Nephron (organoid): ENCODE measurements around the gene NR1I2.

Experiments used
- H3K27ac Mint-ChIP-seq, 3 experiments: 2 replicates each; pipeline ENCODE4 v1.8.0; 2020; ENCODE audit warnings: mixed read lengths in 3 of 3, mild to moderate bottlenecking in 2 of 3, moderate library complexity in 1 of 3
- H3K27me3 Mint-ChIP-seq: 2 replicates; pipeline ENCODE4 v1.8.0; 2021; ENCODE audit warnings: low read depth, mild to moderate bottlenecking, moderate library complexity, mixed read lengths
- H3K36me3 Mint-ChIP-seq: 2 replicates; pipeline ENCODE4 v1.8.0; 2020; ENCODE audit warnings: low read depth, mixed read lengths
- H3K4me1 Mint-ChIP-seq: 2 replicates; pipeline ENCODE4 v1.8.0; 2020; ENCODE audit warnings: mixed read lengths
- H3K4me3 Mint-ChIP-seq, 3 experiments: 2 replicates each; pipeline ENCODE4 v1.8.0; 2020; ENCODE audit warnings: mild to moderate bottlenecking in 3 of 3, mixed read lengths in 3 of 3, moderate library complexity in 2 of 3
- H3K9me3 Mint-ChIP-seq: 2 replicates; pipeline ENCODE4 v1.8.0; 2020; ENCODE audit warnings: mixed read lengths
- CTCF ChIP-seq, 3 experiments: fragments of 200-600 bp; sonication (generic); IDR thresholded peaks; one replicate each; pipeline ENCODE4 v1.5.0; 2021; ENCODE audit warnings: antibody characterized with exemption in 3 of 3; ENCODE audit not compliant: unreplicated experiment in 3 of 3

Gene NR1I2

DNA sequence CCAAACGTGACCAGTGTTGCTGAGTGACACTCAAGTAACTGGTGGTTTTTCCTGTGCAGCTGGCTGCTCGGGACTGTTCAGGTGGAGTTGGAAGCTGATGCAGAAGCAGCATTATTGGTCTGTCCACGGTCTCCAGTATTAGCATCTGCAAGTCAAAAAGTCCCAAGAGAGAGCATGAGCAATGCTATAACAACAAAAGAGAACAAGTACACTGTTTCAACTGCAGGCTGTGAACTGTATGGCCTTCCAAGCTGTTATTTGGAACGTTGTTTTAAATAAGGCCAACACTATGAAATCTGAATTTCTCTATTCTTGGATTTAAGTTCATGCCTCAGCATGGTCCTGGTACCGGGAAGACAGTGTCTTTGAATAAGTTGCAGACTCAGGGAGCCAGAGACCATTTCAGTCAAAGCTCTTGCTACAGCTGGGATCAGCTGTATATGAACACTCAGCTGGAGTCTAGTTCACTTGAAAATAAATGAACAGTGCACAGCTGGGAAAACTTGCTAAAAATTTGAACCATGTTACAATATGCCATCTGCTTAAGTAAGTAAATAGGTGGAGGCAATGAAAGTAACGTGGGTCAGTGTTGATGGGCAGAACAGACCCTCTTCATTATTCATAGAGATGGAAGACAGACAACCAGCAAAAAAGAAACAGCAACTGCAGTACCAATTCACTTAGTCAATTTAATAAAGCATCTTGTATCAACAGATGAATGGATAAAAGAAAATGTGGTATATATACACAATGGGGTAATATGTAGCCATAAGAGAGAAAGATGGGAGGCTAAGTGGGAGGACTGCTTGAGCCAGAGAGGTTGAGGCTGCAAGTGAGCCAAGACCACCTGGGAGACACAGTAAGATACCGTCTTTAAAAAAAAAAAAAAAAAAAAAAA lies 45.1 kb downstream of the NR1I2 start:
- no peak overlapping the region for H3K27ac Mint-ChIP-seq
- H3K4me1 Mint-ChIP-seq, result peaks cover 16% of the 10 kb centered on the region
- H3K27me3 Mint-ChIP-seq, result no peaks in the 10 kb centered on the region
- H3K4me3 Mint-ChIP-seq, result no peak overlapping the region
- H3K9me3 Mint-ChIP-seq, result no peaks in the 10 kb centered on the region
- TF ChIP-seq CTCF (IDR thresholded peaks at IDR 0.05; ENCODE audit: unreplicated experiment in 3 of 3), result no peak
- H3K36me3 Mint-ChIP-seq, result peaks cover 41% of the 10 kb centered on the region

DNA sequence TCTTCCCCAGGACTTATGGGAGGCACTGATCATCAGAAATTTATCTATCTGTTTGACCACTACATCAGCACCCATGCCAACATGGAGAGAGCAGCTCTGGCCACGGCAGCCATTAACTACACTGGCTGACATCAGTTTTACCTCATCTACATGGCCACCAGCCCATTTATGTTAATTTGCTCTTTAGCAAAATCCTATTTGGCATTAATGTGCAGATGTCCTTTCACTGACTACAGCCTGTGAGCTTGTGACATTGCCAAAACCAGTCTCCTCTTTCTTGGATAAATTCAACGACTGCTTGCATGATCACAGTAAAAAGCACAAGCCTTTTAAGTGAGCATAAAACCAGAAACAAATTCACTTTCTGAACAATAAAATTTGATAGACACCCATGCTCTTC lies 47.5 kb downstream of the NR1I2 start:
- Mint-ChIP-seq H3K4me3 (no peak overlapping the region), H3K9me3 (no peaks in the 10 kb centered on the region), H3K36me3 (peaks cover 48% of the 10 kb centered on the region), H3K27ac (no peak overlapping the region), H3K27me3 (no peaks in the 10 kb centered on the region), H3K4me1 (peaks cover 16% of the 10 kb centered on the region)
- no peak for TF ChIP-seq CTCF (IDR thresholded peaks at IDR 0.05; ENCODE audit: unreplicated experiment in 3 of 3)

DNA sequence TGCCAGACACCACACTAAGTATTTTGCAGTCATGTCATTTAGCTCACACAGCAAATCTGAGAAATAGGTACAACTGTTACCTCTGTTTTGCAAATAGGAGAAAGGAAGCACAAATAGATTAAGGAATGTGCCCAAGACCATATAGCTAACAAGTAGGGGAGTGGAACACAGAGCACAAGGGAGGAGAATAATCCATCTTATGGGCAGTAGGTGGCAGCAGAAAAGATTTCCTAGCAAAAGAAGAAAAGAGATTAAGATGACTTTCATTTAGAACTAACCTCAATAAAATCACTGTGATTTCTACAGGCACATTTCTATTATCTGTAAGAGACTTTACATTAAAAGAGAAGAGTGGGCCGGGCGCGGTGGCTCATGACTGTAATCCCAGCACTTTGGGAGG lies 49.1 kb downstream of the NR1I2 start:
- no peak overlapping the region for H3K4me3 Mint-ChIP-seq
- peak in 1 of 3 experiments; percentile 21 for TF ChIP-seq CTCF (IDR thresholded peaks at IDR 0.05; ENCODE audit: unreplicated experiment in 3 of 3)
- H3K36me3 Mint-ChIP-seq, result peaks cover 46% of the 10 kb centered on the region
- H3K4me1 Mint-ChIP-seq, result peaks cover 13% of the 10 kb centered on the region
- H3K27ac Mint-ChIP-seq, result no peak overlapping the region
- H3K9me3 Mint-ChIP-seq, result no peaks in the 10 kb centered on the region
- no peaks in the 10 kb centered on the region for H3K27me3 Mint-ChIP-seq

DNA sequence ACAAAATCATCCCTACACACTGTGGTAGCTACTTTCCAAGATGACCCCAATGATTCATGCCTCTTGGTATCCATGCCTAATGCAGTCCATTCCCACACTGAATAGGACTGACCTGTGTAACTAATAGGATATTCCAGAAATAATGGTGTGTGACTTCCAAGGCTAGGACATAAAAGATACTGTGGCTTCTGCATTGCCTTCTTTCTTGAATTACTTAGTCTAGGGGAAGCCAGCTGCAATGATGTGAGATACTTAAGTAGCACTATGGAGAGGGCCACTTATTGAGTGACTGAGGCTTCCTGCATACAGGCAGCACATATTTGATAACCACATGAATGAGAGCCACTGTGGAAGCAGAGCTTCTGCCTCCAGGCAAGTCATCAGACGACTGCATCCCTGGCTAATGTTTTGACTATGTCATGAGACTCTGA lies 50.1 kb downstream of the NR1I2 start:
- Mint-ChIP-seq H3K27ac (peak overlapping the region in 1 of 3 experiments; percentile 18), H3K36me3 (peaks cover 45% of the 10 kb centered on the region), H3K4me1 (peaks cover 9% of the 10 kb centered on the region), H3K9me3 (no peaks in the 10 kb centered on the region), H3K27me3 (no peaks in the 10 kb centered on the region), H3K4me3 (no peak overlapping the region)
- no peak for TF ChIP-seq CTCF (IDR thresholded peaks at IDR 0.05; ENCODE audit: unreplicated experiment in 3 of 3)

- no peaks in the 10 kb centered on the region for H3K4me1 Mint-ChIP-seq
- no peak overlapping the region for H3K4me3 Mint-ChIP-seq
- TF ChIP-seq CTCF (IDR thresholded peaks at IDR 0.05; ENCODE audit: unreplicated experiment in 3 of 3), result no peak
- peaks cover 50% of the 10 kb centered on the region for H3K36me3 Mint-ChIP-seq
- no peaks in the 10 kb centered on the region for H3K27me3 Mint-ChIP-seq
- H3K27ac Mint-ChIP-seq, result no peak overlapping the region
- H3K9me3 Mint-ChIP-seq, result no peaks in the 10 kb centered on the region
These were observed 53.0 kb downstream of the NR1I2 start for GRCh38 chr3:119834754-119835370.
